NCI-H2107 (cell line): ENCODE data around the gene ZNF444.
"Not testable (repeated sequence)": the region's sequence is repeated elsewhere in the genome, so short reads cannot be mapped to it uniquely, and the experiment has no call there.

Experiments
- DNase-seq: peaks from one replicate; lab custom pipeline; 2025; lab: John Stamatoyannopoulos, UW

The ZNF444 gene

DNA sequence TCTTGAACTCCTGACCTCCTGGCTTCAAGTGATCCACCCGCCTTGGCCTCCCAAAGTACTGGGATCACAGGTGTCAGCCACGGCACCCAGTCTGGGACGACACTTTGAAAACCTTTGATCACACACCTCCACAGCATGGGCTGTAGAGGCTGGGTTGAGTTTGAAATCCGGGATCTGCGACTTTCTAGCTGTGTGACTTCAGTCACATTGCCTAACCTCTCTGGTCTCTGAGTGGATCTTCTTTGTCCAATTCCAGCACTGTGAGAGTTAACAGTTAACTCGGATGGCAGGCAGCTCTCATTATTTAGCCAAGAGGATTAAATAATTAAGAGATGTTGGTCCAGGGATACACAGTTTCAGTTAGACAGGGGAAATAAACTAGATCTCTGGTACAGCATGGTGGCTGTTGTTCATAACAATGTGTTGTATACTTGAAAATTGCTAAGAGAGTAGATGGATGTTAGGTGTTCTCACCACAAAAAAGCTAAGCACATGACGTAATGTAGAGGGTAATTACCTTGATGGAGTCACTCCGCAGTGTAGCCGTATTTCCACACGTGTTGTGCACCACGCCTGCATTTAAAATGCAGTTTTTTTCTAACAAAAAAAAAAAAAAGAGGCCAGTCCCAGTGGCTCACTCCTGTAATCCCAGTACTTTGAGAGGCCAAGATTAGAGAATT is 36.6 kb downstream of the ZNF444 start:
- DNase-seq: no peak

DNA sequence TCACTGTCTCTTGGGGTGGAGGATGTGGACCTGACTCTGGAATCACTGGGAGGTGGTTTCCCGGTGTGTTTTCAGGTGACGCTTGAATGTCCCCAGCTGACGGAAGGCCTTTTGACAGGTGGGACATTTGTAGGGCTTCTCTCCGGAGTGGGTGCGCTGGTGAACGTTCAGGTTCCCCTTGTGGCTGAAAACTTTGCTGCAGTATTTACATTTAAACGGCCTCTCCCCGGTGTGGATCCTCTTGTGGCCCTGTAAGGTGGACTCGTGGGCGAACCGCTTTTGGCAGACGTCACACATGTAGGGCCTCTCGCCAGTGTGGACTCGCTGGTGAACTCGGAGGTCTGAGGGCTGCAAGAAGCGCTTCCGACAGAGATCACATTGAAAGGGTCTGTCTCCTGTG is 48.7 kb downstream of the ZNF444 start:
- no peak for DNase-seq

GRCh38 chr19:56191115-56191514 is 50.0 kb downstream of the ZNF444 start:
- DNase-seq: no peak

DNA sequence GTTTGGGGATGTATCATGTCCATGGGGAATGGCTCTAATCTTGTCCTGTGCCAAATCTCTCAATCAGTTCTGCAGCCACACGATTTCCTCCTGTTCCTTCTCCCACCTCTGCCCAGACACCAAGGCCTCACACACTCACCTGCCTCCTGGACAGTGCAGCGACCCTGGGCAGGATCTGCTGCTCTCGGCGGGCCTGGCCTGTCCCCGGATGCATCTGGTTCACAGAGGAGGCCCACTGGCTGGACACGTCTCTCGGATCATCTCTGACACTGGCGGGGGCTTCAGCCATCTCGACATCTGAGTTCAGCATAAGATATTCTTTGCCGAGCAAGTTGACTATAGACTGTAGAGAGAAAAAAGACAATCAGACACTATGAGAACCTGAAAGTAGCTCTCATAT is 50.6 kb downstream of the ZNF444 start:
- no peak for DNase-seq

- no peak for DNase-seq
These were observed 53.0 kb downstream of the ZNF444 start for GRCh38 chr19:56193981-56194640.

GRCh38 chr19:56197646-56198045 is 56.6 kb downstream of the ZNF444 start, which contains the start of gene ZSCAN5B:
Gene ZSCAN5B (minus strand): TSS chr19:56197783. CDS start chr19:56193052, 4,731 bp downstream.
- not testable (repeated sequence) for DNase-seq

DNA sequence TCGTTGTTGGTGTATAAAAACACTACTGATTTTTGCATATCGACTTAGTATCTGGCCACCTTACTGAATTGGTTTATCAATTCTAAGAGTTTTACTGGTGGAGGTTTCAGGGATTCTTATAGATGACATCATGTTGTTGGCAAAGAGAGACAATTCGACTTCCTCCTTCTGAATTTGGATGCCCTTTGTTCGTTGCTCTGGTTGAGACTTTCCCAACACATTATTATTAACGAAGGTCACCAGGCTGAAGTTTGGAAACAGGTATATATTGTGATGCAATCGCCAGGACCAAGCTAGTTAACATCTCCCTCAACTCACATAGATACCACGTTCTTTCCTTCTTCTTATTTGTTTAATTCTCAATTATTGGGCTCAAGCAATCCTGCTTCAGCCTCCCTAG is 58.6 kb downstream of the ZNF444 start:
- no peak for DNase-seq

DNA sequence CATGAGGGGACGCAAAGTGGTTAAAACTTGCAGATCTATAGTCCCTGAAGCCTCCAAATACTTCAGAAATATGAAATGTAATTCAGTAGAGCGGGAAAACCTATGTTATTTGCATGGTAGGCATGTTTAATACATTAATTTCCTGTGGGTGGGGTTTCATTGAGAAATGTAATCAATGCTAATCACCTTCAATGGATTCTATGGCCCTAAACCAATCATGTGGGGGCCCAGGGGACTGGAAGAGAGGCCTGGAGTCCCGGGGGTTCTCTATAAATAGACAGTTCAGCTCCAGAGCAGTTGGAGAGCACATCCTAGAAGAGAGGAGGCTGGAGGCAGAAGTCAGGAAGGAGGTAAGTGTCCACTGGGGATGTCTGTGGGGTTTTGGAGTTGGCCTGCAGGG is 60.9 kb downstream of the ZNF444 start, which contains the start of gene ZSCAN5C:
ZSCAN5C (plus strand) TSS at position 301 of the 400 bp plus-strand sequence. CDS start 3,641 bp downstream, outside the sequence.
- DNase-seq: no peak

DNA sequence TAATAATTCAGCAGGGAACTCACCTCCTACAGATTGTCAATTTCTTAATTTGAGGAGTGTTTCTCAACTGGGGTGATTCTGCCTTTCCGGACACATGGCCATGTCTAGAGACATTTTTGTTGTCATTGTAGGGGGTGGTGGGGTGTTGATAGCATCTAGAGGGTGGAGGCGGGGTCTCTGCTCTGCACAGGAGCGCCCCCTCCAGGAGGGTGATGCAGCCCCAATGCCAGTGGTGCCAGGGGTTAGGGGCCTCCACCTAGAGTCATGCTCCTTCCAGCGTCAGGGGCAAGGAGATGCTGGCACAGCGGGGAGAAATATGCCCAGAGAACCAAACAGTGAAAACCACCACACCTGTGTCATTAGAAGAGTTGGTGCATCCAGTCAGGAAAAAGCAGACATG is 66.5 kb downstream of the ZNF444 start:
- not testable (repeated sequence) for DNase-seq

DNA sequence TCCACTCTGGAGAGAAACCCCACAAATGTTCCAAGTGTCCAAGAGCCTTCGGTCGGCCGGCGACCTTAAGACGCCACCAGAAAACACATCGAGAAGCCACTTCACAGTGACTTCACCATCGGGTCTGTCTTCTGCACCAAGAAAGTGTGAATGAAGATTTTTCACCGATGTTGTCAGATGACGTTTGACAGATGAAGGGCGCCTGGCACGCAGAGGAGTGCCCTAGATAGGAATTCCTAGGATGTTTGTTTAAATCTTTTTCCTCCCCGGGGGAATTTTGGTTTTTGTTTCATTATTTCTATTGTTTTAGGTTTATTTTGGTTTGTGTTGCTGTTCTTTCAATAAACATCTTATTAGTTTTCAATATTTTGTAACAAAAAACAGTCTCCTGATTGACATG is 68.0 kb downstream of the ZNF444 start:
- no peak for DNase-seq

- DNase-seq: not testable (repeated sequence)
These were observed 68.9 kb downstream of the ZNF444 start for GRCh38 chr19:56210036-56210435.
